ENCODE results near the gene SBF1. TPM values are rescaled to one million over a fixed set of nuclear protein-coding genes. Genes with fewer than 3 reads are reported as not detected.
"Not testable (repeated sequence)": the region's sequence is repeated elsewhere in the genome, so short reads cannot be mapped to it uniquely, and the experiment has no call there.

SBF1 gene
- 69.2 and 76.2 TPM in 2 replicates for total RNA-seq (2014; rRNA removed)
- polyA plus RNA-seq (2012) = 53.1 TPM

- DNase-seq (ENCODE audit: low read depth) = peak; percentile 83
These were observed at the start of gene SBF1 for GRCh38 chr22:50474710-50475651. Gene SBF1 (minus strand): TSS chr22:50475035. CDS start chr22:50474840, 195 bp downstream.

GRCh38 chr22:50523806-50524675 is 49.2 kb upstream of the SBF1 start:
- DNase-seq (ENCODE audit: low read depth) = no peak

GRCh38 chr22:50523458-50523805 is 48.6 kb upstream of the SBF1 start:
- no peak for DNase-seq (ENCODE audit: low read depth)

- DNase-seq (ENCODE audit: low read depth) = no peak
These were observed 48.1 kb upstream of the SBF1 start for GRCh38 chr22:50522806-50523438.

GRCh38 chr22:50522208-50522805 is 47.5 kb upstream of the SBF1 start:
- no peak for DNase-seq (ENCODE audit: low read depth)

- no peak for DNase-seq (ENCODE audit: low read depth)
These were observed 46.9 kb upstream of the SBF1 start for GRCh38 chr22:50521710-50522109.

- DNase-seq (ENCODE audit: low read depth) = no peak
These were observed 46.1 kb upstream of the SBF1 start for GRCh38 chr22:50520826-50521453.

GRCh38 chr22:50520184-50520583 is 45.3 kb upstream of the SBF1 start:
- not testable (repeated sequence) for DNase-seq (ENCODE audit: low read depth)

GRCh38 chr22:50519151-50519550 is 44.3 kb upstream of the SBF1 start:
- no peak for DNase-seq (ENCODE audit: low read depth)

- no peak for DNase-seq (ENCODE audit: low read depth)
These were observed 43.8 kb upstream of the SBF1 start for GRCh38 chr22:50518606-50519005.

- no peak for DNase-seq (ENCODE audit: low read depth)
These were observed 42.8 kb upstream of the SBF1 start for GRCh38 chr22:50517495-50518260.

- no peak for DNase-seq (ENCODE audit: low read depth)
These were observed 42.1 kb upstream of the SBF1 start for GRCh38 chr22:50516891-50517290.

- DNase-seq (ENCODE audit: low read depth) = no peak
These were observed 41.2 kb upstream of the SBF1 start for GRCh38 chr22:50516068-50516467.

GRCh38 chr22:50513175-50513574 is 38.3 kb upstream of the SBF1 start:
- DNase-seq (ENCODE audit: low read depth) = no peak

GRCh38 chr22:50508897-50509296 is 34.1 kb upstream of the SBF1 start:
- no peak for DNase-seq (ENCODE audit: low read depth)

GRCh38 chr22:50507991-50508884 is 33.4 kb upstream of the SBF1 start, which contains the start of gene NCAPH2:
Gene NCAPH2 (plus strand): TSS chr22:50508224. CDS start chr22:50508338, 114 bp downstream.
- DNase-seq (ENCODE audit: low read depth) = peak; percentile 96

GRCh38 chr22:50507421-50507990 is 32.7 kb upstream of the SBF1 start, which contains the start of gene LMF2:
Gene LMF2 (minus strand): TSS chr22:50507702. CDS start chr22:50507675, 27 bp downstream.
- no peak for DNase-seq (ENCODE audit: low read depth)

- no peak for DNase-seq (ENCODE audit: low read depth)
These were observed 32.0 kb upstream of the SBF1 start for GRCh38 chr22:50506611-50507420.
